Measurements from ENCODE around the gene HEXA.

GRCh38 chr15:72341361-72341760 lies 34.5 kb downstream of the HEXA start:
- TF ChIP-seq POLR2AphosphoS5 (IDR thresholded peaks at IDR 0.05), result no peak
- no peak for TF ChIP-seq POLR2A (IDR thresholded peaks at IDR 0.05)

All from stomach (tissue), 4 donors.